Measurements from ENCODE around the gene NRP2. TPM values are rescaled to one million over a fixed set of nuclear protein-coding genes. Genes with fewer than 3 reads are reported as not detected.

The NRP2 gene
- total RNA-seq, 1 experiment from 2014 or later: 13.2 TPM

- Histone ChIP-seq H3K4me1 (replicated peaks) (peaks cover 20% of the 10 kb centered on the region), H3K9me3 (replicated peaks) (no peaks in the 10 kb centered on the region; the same call in 1 of the 2 replicates), H3K27me3 (replicated peaks) (no peaks in the 10 kb centered on the region), H3K27ac (no peak overlapping the region), H3K36me3 (no peaks in the 10 kb centered on the region), H3K4me3 (no peak overlapping the region)
- DNase-seq (ENCODE audit: low read depth in 1 of 2, low spot score in 2 of 2): no peak
Observed at GRCh38 chr2:205745661-205746419, 63.5 kb downstream of the NRP2 start.

GRCh38 chr2:205746420-205746785 lies 64.1 kb downstream of the NRP2 start:
- Histone ChIP-seq H3K4me3 (no peak overlapping the region), H3K27me3 (replicated peaks) (no peaks in the 10 kb centered on the region), H3K4me1 (replicated peaks) (peaks cover 22% of the 10 kb centered on the region), H3K36me3 (no peaks in the 10 kb centered on the region), H3K27ac (no peak overlapping the region), H3K9me3 (replicated peaks) (no peaks in the 10 kb centered on the region; the same call in 1 of the 2 replicates)
- DNase-seq (ENCODE audit: low read depth in 1 of 2, low spot score in 2 of 2): no peak

- Histone ChIP-seq H3K27ac (peak overlapping the region; percentile 9; the same call in 1 of the 2 replicates), H3K27me3 (replicated peaks) (no peaks in the 10 kb centered on the region), H3K9me3 (replicated peaks) (no peaks in the 10 kb centered on the region), H3K4me1 (replicated peaks) (peaks cover 34% of the 10 kb centered on the region), H3K4me3 (no peak overlapping the region), H3K36me3 (no peaks in the 10 kb centered on the region)
- DNase-seq (ENCODE audit: low read depth in 1 of 2, low spot score in 2 of 2): peak; percentile 54 to 55
Observed at GRCh38 chr2:205747829-205748386, 65.6 kb downstream of the NRP2 start.

- peaks cover 42% of the 10 kb centered on the region for H3K4me1 ChIP-seq (replicated peaks)
- no peak overlapping the region for H3K4me3 ChIP-seq
- no peaks in the 10 kb centered on the region for H3K36me3 ChIP-seq
- H3K27me3 ChIP-seq (replicated peaks): no peaks in the 10 kb centered on the region
- no peak for DNase-seq (ENCODE audit: low read depth in 1 of 2, low spot score in 2 of 2)
- no peaks in the 10 kb centered on the region for H3K9me3 ChIP-seq (replicated peaks)
- H3K27ac ChIP-seq: 0 out of 2 replicates have a peak overlapping the region, but pooled peaks have one; percentile 9
Observed at GRCh38 chr2:205748639-205749038, 66.3 kb downstream of the NRP2 start.

GRCh38 chr2:205749078-205749477 lies 66.8 kb downstream of the NRP2 start:
- H3K27ac ChIP-seq: no peak overlapping the region
- no peak for DNase-seq (ENCODE audit: low read depth in 1 of 2, low spot score in 2 of 2)
- no peaks in the 10 kb centered on the region for H3K36me3 ChIP-seq
- H3K4me1 ChIP-seq (replicated peaks): peaks cover 43% of the 10 kb centered on the region
- H3K9me3 ChIP-seq (replicated peaks): no peaks in the 10 kb centered on the region
- H3K27me3 ChIP-seq (replicated peaks): no peaks in the 10 kb centered on the region
- no peak overlapping the region for H3K4me3 ChIP-seq

GRCh38 chr2:205750797-205751196 lies 68.5 kb downstream of the NRP2 start:
- no peak overlapping the region for H3K4me3 ChIP-seq

GRCh38 chr2:205751569-205752031 lies 69.3 kb downstream of the NRP2 start:
- H3K36me3 ChIP-seq: no peaks in the 10 kb centered on the region
- no peak overlapping the region for H3K4me3 ChIP-seq
- H3K27me3 ChIP-seq (replicated peaks): no peaks in the 10 kb centered on the region
- no peaks in the 10 kb centered on the region for H3K9me3 ChIP-seq (replicated peaks)
- H3K4me1 ChIP-seq (replicated peaks): peaks cover 67% of the 10 kb centered on the region
- no peak for DNase-seq (ENCODE audit: low read depth in 1 of 2, low spot score in 2 of 2)
- no peak overlapping the region for H3K27ac ChIP-seq

More at GRCh38 chr2:205750797-205751196, 68.5 kb downstream of the NRP2 start:
- H3K4me1 ChIP-seq (replicated peaks): peaks cover 60% of the 10 kb centered on the region
- DNase-seq (ENCODE audit: low read depth in 1 of 2, low spot score in 2 of 2): no peak
- no peaks in the 10 kb centered on the region for H3K9me3 ChIP-seq (replicated peaks)
- H3K27me3 ChIP-seq (replicated peaks): no peaks in the 10 kb centered on the region
- H3K36me3 ChIP-seq: no peaks in the 10 kb centered on the region
- no peak overlapping the region for H3K27ac ChIP-seq

- peak overlapping the region; percentile 58 for H3K27ac ChIP-seq
Observed at GRCh38 chr2:205752296-205752820, 70.1 kb downstream of the NRP2 start.

GRCh38 chr2:205752924-205753323 lies 70.6 kb downstream of the NRP2 start:
- Histone ChIP-seq H3K27me3 (replicated peaks) (no peaks in the 10 kb centered on the region), H3K27ac (peak overlapping the region; percentile 58), H3K36me3 (no peaks in the 10 kb centered on the region), H3K4me1 (replicated peaks) (peaks cover 69% of the 10 kb centered on the region), H3K4me3 (no peak overlapping the region), H3K9me3 (replicated peaks) (no peaks in the 10 kb centered on the region)
- DNase-seq (ENCODE audit: low read depth in 1 of 2, low spot score in 2 of 2): peak in 1 of 2 experiments; percentile 55

More at GRCh38 chr2:205752296-205752820, 70.1 kb downstream of the NRP2 start:
- no peak overlapping the region for H3K4me3 ChIP-seq
- no peak for DNase-seq (ENCODE audit: low read depth in 1 of 2, low spot score in 2 of 2)
- no peaks in the 10 kb centered on the region for H3K9me3 ChIP-seq (replicated peaks)
- H3K27me3 ChIP-seq (replicated peaks): no peaks in the 10 kb centered on the region
- no peaks in the 10 kb centered on the region for H3K36me3 ChIP-seq
- peaks cover 69% of the 10 kb centered on the region for H3K4me1 ChIP-seq (replicated peaks)

GRCh38 chr2:205754285-205754923 lies 72.1 kb downstream of the NRP2 start:
- H3K27me3 ChIP-seq (replicated peaks): no peaks in the 10 kb centered on the region
- H3K27ac ChIP-seq: peak overlapping the region; percentile 48
- no peak for DNase-seq (ENCODE audit: low read depth in 1 of 2, low spot score in 2 of 2)
- no peaks in the 10 kb centered on the region for H3K36me3 ChIP-seq
- no peak overlapping the region for H3K4me3 ChIP-seq
- H3K9me3 ChIP-seq (replicated peaks): no peaks in the 10 kb centered on the region
- peaks cover 62% of the 10 kb centered on the region for H3K4me1 ChIP-seq (replicated peaks)

- peak overlapping the region; percentile 48 for H3K27ac ChIP-seq
- peaks cover 62% of the 10 kb centered on the region for H3K4me1 ChIP-seq (replicated peaks)
- no peak overlapping the region for H3K4me3 ChIP-seq
- no peaks in the 10 kb centered on the region for H3K36me3 ChIP-seq
- H3K9me3 ChIP-seq (replicated peaks): no peaks in the 10 kb centered on the region
- H3K27me3 ChIP-seq (replicated peaks): no peaks in the 10 kb centered on the region
- peak; percentile 60 to 71 for DNase-seq (ENCODE audit: low read depth in 1 of 2, low spot score in 2 of 2)
Observed at GRCh38 chr2:205754924-205755321, 72.6 kb downstream of the NRP2 start.

GRCh38 chr2:205755923-205756322 lies 73.6 kb downstream of the NRP2 start:
- Histone ChIP-seq H3K27ac (no peak overlapping the region), H3K4me3 (no peak overlapping the region), H3K27me3 (replicated peaks) (no peaks in the 10 kb centered on the region), H3K9me3 (replicated peaks) (no peaks in the 10 kb centered on the region), H3K36me3 (no peaks in the 10 kb centered on the region), H3K4me1 (replicated peaks) (peaks cover 62% of the 10 kb centered on the region)
- no peak for DNase-seq (ENCODE audit: low read depth in 1 of 2, low spot score in 2 of 2)

- no peak for DNase-seq (ENCODE audit: low read depth in 1 of 2, low spot score in 2 of 2)
- Histone ChIP-seq H3K4me1 (replicated peaks) (peaks cover 54% of the 10 kb centered on the region), H3K4me3 (no peak overlapping the region), H3K27ac (no peak overlapping the region), H3K27me3 (replicated peaks) (no peaks in the 10 kb centered on the region), H3K36me3 (no peaks in the 10 kb centered on the region), H3K9me3 (replicated peaks) (no peaks in the 10 kb centered on the region)
Observed at GRCh38 chr2:205757271-205757670, 75.0 kb downstream of the NRP2 start.

- H3K27me3 ChIP-seq (replicated peaks): no peaks in the 10 kb centered on the region
- no peak overlapping the region for H3K27ac ChIP-seq
- no peaks in the 10 kb centered on the region for H3K36me3 ChIP-seq
- H3K4me3 ChIP-seq: no peak overlapping the region
- peaks cover 46% of the 10 kb centered on the region for H3K4me1 ChIP-seq (replicated peaks)
- DNase-seq (ENCODE audit: low read depth in 1 of 2, low spot score in 2 of 2): peak in 1 of 2 experiments; percentile 55
- H3K9me3 ChIP-seq (replicated peaks): no peaks in the 10 kb centered on the region
Observed at GRCh38 chr2:205758051-205758450, 75.8 kb downstream of the NRP2 start.
